22Rv1 (cell line): ENCODE measurements around the gene GSG1L2.

Experiments used
- CTCF ChIP-seq: fragments of 450-650 bp; IDR thresholded peaks from 2 replicates; pipeline ENCODE4 v1.5.1; 2017; ENCODE audit warnings: mild to moderate bottlenecking
- ZFX ChIP-seq: fragments of 450-650 bp; IDR thresholded peaks from 2 replicates; pipeline ENCODE4 v1.6.1; 2017; ENCODE audit warnings: antibody characterized with exemption, borderline replicate concordance

GRCh38 chr17:9839433-9839832 is 17.6 kb upstream of the GSG1L2 start:
- no peak for TF ChIP-seq CTCF
- TF ChIP-seq ZFX, result no peak
